ENCODE measurements around the gene GRB10. TPM values are rescaled to one million over a fixed set of nuclear protein-coding genes. Genes with fewer than 3 reads are reported as not detected.

Gene GRB10
- total RNA-seq, 1 experiment from 2014 or later = 47.9 TPM

- no peaks in the 10 kb centered on the region for H3F3A ChIP-seq (ENCODE audit: insufficient read depth, low read depth)
- CTCF ChIA-PET = interaction anchor here (0.6 kb wide), 1 partner anchor 1671 kb away, joined by 3 read pairs; no protein-coding TSS in a partner anchor
- H3K4me1 ChIP-seq (replicated peaks; ENCODE audit: insufficient read depth) = no peaks in the 10 kb centered on the region
- no peaks in the 10 kb centered on the region for H3K9me2 ChIP-seq (ENCODE audit: insufficient read depth)
- H3K4me2 ChIP-seq = no peak overlapping the region
- no TSS peak for BruUV-seq (replicated peaks)
- no peak for DNase-seq
- H3K9me3 ChIP-seq (ENCODE audit: insufficient read depth, low read depth) = no peaks in the 10 kb centered on the region
- no peak overlapping the region for H3K4me3 ChIP-seq
- no peak for TF ChIP-seq EZH2 (IDR thresholded peaks at IDR 0.05; ENCODE audit: low read depth)
- no peak for TF ChIP-seq CTCF (conservative IDR thresholded peaks at IDR 0.05)
- POLR2A ChIA-PET (ENCODE audit: unreplicated experiment) = interaction anchor here (0.6 kb wide), 1 partner anchor 19 kb away, joined by 3 read pairs; no protein-coding TSS in a partner anchor
- no peak overlapping the region for H2AFZ ChIP-seq
- 0 out of 2 replicates have a peak, but pooled peaks cover 13% of the 10 kb centered on the region for H3K36me3 ChIP-seq (ENCODE audit: low read depth)
- H3K27me3 ChIP-seq (ENCODE audit: insufficient read depth, low read depth) = no peaks in the 10 kb centered on the region
- H4K20me1 ChIP-seq (ENCODE audit: insufficient read depth) = peaks cover 77% of the 10 kb centered on the region
- H3K27ac ChIP-seq = no peak overlapping the region
- intact Hi-C loops (cut with micrococcal nuclease; ENCODE audit: unreplicated experiment) = no loop called here
- no peaks in the 10 kb centered on the region for H3K79me2 ChIP-seq (ENCODE audit: low read depth)
Measured at GRCh38 chr7:50748472-50748871, 34.2 kb downstream of the GRB10 start.

- Histone ChIP-seq H3K9me3 (ENCODE audit: insufficient read depth, low read depth) (no peaks in the 10 kb centered on the region), H3K4me1 (replicated peaks; ENCODE audit: insufficient read depth) (no peaks in the 10 kb centered on the region), H4K20me1 (ENCODE audit: insufficient read depth) (peaks cover 76% of the 10 kb centered on the region), H3K79me2 (ENCODE audit: low read depth) (peaks cover 13% of the 10 kb centered on the region; the same call in 1 of the 2 replicates), H3K27ac (no peak overlapping the region), H3K9me2 (ENCODE audit: insufficient read depth) (no peaks in the 10 kb centered on the region), H3K4me3 (no peak overlapping the region), H3K36me3 (ENCODE audit: low read depth) (0 out of 2 replicates have a peak, but pooled peaks cover 9% of the 10 kb centered on the region), H3F3A (ENCODE audit: insufficient read depth, low read depth) (peaks cover 5% of the 10 kb centered on the region; the same call in 1 of the 2 replicates), H3K27me3 (ENCODE audit: insufficient read depth, low read depth) (no peaks in the 10 kb centered on the region), H3K4me2 (no peak overlapping the region), H2AFZ (no peak overlapping the region)
- ChIA-PET CTCF (no interaction called here), POLR2A (ENCODE audit: unreplicated experiment) (no interaction called here)
- no peak for DNase-seq
- intact Hi-C loops (cut with micrococcal nuclease; ENCODE audit: unreplicated experiment) = no loop called here
- no peak for TF ChIP-seq EZH2 (IDR thresholded peaks at IDR 0.05; ENCODE audit: low read depth)
- no peak for TF ChIP-seq CTCF (conservative IDR thresholded peaks at IDR 0.05)
- no TSS peak for BruUV-seq (replicated peaks)
Measured at GRCh38 chr7:50745835-50746234, 36.9 kb downstream of the GRB10 start.

GRCh38 chr7:50745336-50745735 lies 37.4 kb downstream of the GRB10 start:
- no peak overlapping the region for H2AFZ ChIP-seq
- BruUV-seq (replicated peaks) = no TSS peak
- POLR2A ChIA-PET (ENCODE audit: unreplicated experiment) = no interaction called here
- H3K4me2 ChIP-seq = no peak overlapping the region
- H3K27ac ChIP-seq = no peak overlapping the region
- CTCF ChIA-PET = no interaction called here
- no peaks in the 10 kb centered on the region for H3K9me2 ChIP-seq (ENCODE audit: insufficient read depth)
- H3K27me3 ChIP-seq (ENCODE audit: insufficient read depth, low read depth) = no peaks in the 10 kb centered on the region
- DNase-seq = no peak
- TF ChIP-seq EZH2 (IDR thresholded peaks at IDR 0.05; ENCODE audit: low read depth) = no peak
- no peak for TF ChIP-seq CTCF (conservative IDR thresholded peaks at IDR 0.05)
- no peak overlapping the region for H3K4me3 ChIP-seq
- peaks cover 76% of the 10 kb centered on the region for H4K20me1 ChIP-seq (ENCODE audit: insufficient read depth)
- no peaks in the 10 kb centered on the region for H3K4me1 ChIP-seq (replicated peaks; ENCODE audit: insufficient read depth)
- H3F3A ChIP-seq (ENCODE audit: insufficient read depth, low read depth) = peaks cover 5% of the 10 kb centered on the region; the same call in 1 of the 2 replicates
- 0 out of 2 replicates have a peak, but pooled peaks cover 9% of the 10 kb centered on the region for H3K36me3 ChIP-seq (ENCODE audit: low read depth)
- H3K79me2 ChIP-seq (ENCODE audit: low read depth) = peaks cover 18% of the 10 kb centered on the region
- H3K9me3 ChIP-seq (ENCODE audit: insufficient read depth, low read depth) = no peaks in the 10 kb centered on the region
- intact Hi-C loops (cut with micrococcal nuclease; ENCODE audit: unreplicated experiment) = no loop called here
